ENCODE data around the gene CARM1.
"Not testable (repeated sequence)": the region's sequence is repeated elsewhere in the genome, so short reads cannot be mapped to it uniquely, and the experiment has no call there.

Gene CARM1

GRCh38 chr19:10870955-10871603, at the start of gene CARM1:
Gene CARM1, plus strand, starts transcription at chr19:10871553. Its CDS starts 150 bp downstream, at chr19:10871703.
- peak; percentile 100 for DNase-seq

- no peak for DNase-seq
Measured at GRCh38 chr19:10823690-10824089, 47.7 kb upstream of the CARM1 start.

GRCh38 chr19:10826231-10826630, 45.1 kb upstream of the CARM1 start:
- DNase-seq, result no peak

DNA sequence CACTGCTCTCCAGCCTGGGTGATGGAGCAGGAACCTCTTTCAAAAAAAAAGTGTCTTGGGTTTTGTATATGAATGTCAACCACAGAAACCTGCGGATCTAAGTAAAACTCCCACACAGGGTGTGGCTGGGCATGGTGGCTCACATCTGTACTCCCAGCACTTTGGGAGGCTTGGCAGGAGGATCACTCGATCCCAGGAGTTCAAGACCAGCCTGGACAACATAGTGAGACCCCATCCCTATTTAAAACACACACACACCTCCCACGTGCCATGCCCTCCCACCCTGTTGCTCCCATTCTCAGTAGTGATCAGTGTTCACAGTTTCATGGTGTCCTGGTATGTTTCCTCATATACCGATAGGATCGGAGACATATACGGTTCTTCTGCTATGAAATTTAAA, 44.5 kb upstream of the CARM1 start:
- no peak for DNase-seq

GRCh38 chr19:10828981-10829821, 42.2 kb upstream of the CARM1 start:
- no peak for DNase-seq

GRCh38 chr19:10829967-10830366, 41.4 kb upstream of the CARM1 start:
- DNase-seq, result no peak

DNA sequence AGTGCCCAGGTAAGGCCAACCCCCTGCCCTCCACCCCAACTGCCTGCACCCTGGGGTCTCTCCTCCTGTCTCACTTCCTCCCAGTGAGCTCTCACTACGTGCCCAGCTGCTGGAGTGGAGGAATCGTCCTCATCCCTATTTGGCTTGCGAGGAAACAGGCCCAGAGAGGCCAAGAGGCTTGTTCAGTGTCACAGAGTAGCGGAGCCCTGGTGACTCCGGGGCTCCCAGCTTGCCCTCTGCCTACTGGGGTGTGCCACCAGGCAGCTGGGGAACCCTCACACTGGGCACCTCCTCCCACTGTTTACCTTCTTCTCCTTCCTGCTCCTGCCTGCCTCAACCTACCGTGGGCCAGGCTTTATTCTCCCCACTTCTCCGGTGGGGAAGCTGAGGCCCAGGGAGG, 41.0 kb upstream of the CARM1 start:
- no peak for DNase-seq

- DNase-seq, result no peak
Measured at GRCh38 chr19:10830931-10831779, 40.2 kb upstream of the CARM1 start.

DNA sequence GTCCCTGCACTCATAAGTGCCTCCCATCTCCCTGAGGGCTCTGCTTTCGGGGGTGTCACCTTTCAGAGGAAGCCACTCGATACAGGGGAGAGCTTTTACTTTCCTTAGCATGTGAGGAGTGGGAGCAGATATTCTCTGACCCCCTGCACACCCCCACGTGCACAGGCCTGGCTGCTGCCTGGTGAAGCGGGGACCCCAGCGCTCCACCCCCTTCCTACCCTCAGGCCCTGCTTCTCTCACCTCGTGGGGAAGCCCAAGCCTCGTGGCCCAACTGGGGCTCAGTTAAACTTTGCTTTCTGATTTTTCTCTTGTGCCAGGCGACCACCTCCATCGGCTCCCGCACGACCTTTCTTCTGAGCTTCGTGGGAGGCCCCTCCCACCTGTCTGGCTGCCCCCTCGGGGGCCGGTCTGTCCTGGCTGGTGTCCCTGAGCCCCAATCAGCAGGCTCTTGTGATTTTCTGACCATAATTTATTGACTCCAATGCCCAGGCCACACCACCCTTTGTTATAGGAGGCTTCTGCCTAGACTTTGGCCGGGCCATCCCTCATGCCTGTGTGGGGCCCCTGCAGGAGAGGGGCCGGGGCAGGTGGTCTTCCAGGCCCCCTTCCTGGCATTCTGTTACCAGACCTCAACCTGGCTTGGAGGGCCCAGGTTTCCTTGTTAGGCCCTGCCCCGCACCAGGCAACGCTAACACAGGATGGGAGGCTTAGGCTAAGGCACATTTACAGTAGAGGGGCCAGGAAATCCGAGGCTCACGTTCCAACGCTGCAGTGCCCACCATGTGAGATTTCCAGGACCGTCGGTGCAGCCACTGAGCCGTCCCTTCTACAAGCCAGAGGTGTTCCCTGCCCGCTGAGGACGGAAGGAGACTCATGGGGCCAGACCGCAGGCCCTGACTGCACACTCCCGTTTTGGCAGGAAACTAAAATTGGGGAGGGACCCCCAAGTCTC, 39.1 kb upstream of the CARM1 start:
- no peak for DNase-seq

DNA sequence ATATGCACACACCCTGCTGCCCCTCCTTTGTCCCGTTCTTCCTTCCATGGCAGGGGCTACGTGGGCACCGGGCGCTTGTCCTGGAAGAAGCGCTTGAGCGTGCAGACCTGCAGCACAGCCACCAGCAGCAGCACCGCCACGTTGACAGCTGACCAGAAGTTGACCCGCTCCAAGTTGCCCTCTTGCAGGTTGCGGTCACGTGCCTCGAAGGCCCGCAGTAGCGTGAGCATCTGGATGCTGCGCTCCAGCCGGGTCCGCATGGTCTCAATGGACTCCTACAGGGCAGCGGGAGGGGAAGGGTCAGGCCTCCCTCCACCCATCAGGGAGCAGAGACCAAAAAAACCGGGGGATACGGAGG, 38.4 kb upstream of the CARM1 start:
- DNase-seq, result no peak

DNA sequence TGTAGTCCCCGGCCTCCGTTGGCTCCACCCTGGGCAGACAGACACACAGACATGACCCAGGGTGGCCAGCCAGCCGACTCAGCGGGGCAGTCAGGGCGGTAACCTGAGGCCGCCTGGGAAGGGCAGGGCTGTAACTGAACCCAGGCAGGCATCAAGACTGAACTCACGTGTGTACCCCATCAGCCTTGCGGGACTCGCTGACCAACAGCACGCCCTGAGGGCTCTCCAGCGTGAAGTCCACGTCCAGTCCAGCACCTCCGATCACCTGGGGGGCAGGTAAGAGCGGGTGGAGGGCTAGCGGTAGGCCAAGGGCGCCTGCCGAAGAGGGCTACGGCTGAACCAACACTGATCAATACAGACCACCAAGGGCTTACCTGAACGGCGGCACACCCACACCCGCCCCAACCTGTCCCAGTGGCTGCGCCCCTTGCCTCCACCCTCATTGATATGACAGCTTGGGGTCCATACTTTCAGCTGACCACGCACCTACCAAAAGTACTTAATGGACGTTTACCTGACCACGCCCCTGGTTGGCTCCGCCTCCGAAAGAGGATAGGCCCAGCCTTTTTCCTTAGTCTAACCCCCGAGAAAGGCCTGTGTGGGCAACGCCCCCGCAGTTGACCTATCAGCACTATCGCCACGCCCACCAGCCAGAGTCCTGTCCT, 36.1 kb upstream of the CARM1 start:
- no peak for DNase-seq

DNA sequence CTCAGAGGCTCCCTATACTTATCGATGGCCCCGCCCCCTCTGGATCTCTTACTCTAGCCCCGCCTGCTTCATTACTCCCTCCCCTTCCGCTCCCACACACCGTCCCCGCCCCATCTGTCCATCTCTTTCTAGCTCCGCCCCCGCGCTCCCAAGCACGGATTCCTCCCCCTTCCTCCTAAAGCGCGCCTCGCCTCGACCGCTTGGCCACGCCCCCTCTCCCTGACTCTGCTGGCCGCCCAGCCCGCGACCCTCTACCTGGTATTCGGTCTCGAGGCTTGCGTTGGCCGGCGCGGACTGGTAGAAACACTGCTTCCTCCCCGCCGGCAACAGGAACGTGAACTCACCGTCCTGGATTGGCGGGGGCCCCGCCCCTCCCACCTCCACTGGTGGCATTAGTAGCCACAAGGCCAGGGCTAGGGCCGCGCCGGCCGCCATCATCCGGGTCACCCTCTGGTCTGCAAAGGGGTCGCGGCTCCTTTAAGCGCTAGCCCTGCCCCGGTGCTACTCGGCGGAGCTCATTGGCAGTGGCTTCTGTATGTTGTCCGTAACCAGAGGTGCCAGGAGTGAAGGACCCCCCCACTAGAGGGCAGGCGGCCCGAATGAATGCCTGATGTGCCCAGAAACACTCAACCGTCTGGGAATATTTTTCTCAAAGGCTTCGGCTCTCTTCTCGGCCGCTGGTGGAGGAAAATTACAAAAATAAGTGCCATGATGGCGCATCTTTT, 35.4 kb upstream of the CARM1 start, which contains the start of gene TMED1:
TMED1 (minus strand) TSS at position 459 of the 725 bp plus-strand sequence; CDS start at position 438, 21 bp downstream.
- peak; percentile 90 for DNase-seq

GRCh38 chr19:10836479-10837330, 34.6 kb upstream of the CARM1 start:
- DNase-seq, result no peak

DNA sequence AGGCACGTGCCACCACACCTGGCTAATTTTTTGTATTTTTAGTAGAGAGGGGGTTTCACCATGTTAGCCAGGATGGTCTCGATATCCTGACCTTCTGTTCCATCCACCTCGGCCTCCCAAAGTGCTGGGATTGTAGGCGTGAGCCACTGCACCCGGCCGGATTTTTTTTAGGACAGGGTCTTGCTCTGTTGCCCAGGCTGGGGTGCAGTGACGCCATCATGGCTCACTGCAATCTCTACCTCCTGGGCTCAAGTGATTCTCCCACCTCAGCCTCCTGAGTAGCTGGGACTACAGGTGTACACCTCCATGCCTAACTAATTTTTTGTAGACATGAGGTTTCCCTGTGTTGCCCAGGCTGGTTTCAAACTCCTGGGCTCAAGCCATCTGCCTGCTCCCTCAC, 33.7 kb upstream of the CARM1 start:
- DNase-seq, result not testable (repeated sequence)

DNA sequence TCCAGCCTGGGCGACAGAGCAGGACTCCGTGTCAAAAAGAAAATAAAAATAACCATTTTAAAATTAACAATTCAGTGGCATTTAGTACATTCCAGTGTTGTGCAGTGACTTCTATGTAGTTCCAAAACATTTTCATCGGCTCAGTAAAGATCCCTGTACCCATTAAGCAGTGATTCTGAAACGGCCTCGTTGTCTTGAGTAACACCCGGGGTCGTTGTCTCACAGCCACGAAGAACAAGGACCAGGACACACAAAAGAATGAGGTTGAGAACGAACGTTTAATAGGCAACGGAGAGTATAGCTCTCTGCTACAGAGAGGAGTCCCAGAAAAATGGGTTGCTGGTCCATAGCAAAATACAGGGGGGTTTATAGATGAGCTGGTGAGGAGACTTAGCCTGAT, 33.0 kb upstream of the CARM1 start:
- no peak for DNase-seq

DNA sequence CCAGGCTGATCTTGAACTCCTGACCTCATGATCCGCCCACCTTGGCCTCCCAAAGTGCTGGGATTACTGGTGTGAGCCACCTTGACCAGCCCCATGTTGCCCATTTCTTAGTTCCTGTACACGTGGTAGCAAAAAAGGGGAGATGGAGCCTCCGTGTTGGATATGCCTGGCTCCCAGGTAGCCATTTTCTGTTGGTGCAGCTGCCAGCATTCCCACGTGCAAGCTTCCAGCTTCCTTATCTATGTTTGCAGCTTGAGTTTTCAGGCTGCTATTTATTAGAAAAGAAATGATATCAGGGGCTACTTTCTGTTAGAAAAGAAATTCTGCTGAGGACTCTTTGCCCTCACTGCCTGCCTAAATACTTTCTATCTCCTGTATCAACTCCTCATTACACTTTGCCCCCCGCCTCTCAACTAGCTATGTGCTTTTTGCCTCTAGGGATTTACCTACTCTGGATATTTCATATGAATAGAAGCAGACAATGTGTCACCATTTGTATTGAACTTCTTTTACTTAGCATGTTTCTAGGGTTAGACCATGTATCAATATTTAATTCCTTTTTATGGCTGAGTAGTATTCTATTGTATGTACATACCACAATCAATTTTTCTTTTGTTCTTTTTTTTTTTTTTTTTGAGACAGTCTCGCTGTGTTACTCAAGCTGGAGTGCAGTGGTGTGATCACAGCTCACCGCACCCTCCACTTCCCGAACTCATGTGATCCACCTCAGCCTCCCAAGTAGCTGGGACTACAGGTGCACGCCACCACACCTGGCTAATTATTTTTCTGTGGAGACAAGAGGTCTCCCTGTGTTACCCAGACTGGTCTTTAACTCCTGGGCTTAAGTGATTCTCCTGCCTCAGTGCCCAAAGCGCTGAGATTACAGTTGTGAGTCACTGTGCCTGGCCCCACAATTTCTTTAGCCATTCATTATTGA, 32.0 kb upstream of the CARM1 start:
- DNase-seq, result no peak

DNA sequence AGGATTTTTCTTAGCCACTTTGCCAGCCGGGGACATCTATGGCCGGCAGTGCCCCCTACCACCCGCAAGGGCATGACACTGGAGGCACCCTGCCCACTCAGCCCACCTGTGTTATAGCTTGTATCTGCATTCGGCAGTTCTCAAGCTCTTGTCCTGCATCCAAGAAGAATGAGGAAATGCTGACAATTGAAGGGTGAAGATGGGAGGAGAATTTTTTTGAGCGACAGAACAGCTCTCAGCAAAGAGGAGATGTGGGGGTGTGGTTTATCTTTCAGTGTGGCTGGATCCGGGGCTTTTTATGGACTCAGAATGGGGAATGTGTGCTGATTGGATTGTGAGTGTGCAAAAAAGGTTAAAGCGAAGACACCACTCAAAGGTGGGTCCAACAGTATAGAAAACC, 28.6 kb upstream of the CARM1 start:
- no peak for DNase-seq

DNA sequence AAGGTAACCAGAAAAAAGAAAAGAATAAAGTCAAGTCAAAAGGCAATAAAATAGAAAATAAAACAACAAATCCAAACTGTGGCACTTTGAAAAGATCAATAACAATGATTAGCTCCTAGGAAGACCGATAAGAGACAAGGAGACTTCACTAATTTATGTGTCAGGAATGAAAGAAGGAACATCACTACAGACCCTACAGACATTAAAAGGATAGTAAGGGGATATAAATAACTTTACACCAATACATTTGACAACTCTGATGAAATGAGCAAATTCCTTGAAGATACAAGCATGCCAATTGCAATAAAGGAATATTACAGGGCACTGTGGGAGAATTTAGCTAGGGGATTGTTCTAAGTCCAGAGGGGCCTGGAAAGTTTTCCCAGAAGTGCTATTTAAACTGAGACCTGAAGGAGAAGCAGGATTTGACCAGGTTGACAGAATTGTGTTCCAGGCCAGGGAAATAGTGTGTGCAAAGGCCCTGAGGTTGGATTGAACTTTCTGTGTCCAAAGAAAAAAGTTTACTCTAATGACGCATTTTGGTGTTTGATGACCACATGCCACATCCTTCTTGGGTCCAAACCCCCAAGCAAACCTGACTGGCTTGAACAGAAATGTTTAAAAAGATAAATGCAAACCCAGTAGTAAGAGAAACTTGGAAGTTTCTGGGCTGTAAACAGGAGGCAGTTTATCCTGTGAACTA, 24.7 kb upstream of the CARM1 start:
- no peak for DNase-seq
